C4-2B (cell line): ENCODE results near the gene EIF4E.

Experiments used
- ZFX ChIP-seq: fragments of 450-650 bp; IDR thresholded peaks from 2 replicates; pipeline ENCODE4 v1.6.1; 2017
- TF ChIP-seq, protein P1 (sequence below): fragments of 450-650 bp; conservative IDR thresholded peaks from 2 replicates; pipeline ENCODE4 v1.5.1; 2017; ENCODE audit warnings: mild to moderate bottlenecking

DNA sequence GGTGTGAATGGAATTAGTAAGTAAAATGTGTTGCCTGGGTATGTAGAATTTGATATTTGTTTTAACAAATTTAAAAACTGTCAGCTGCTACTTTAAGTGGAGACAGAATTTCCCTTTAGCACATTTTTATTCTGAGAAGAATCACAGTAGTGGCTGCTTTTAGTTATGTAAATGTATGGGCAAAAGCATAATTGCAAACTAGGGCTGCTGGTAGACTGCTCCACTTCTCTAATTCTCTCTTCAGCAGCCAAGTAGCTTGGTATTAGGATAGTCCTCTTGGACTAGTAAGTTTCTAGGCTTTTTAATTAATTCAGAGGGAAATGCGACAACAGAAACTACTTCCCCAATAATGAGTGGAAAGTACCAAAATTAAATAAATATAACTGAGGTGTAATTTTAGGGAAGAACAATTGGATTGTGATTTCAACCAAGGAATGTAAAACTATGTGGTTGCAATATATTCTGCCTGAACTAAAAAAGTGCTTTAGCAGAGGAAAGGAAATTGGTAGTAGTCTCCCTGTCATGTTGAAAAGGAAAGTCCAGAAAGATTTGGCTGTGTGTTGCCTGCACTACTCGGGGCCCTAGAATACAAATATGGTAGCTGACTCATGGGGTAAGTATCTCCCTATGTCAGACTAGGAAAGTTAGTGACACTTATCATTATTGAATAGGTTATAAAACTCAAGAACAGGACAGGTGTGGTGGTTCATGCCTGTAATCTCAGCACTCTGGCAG lies 9.2 kb upstream of the EIF4E start:
- TF ChIP-seq, protein P1, sequence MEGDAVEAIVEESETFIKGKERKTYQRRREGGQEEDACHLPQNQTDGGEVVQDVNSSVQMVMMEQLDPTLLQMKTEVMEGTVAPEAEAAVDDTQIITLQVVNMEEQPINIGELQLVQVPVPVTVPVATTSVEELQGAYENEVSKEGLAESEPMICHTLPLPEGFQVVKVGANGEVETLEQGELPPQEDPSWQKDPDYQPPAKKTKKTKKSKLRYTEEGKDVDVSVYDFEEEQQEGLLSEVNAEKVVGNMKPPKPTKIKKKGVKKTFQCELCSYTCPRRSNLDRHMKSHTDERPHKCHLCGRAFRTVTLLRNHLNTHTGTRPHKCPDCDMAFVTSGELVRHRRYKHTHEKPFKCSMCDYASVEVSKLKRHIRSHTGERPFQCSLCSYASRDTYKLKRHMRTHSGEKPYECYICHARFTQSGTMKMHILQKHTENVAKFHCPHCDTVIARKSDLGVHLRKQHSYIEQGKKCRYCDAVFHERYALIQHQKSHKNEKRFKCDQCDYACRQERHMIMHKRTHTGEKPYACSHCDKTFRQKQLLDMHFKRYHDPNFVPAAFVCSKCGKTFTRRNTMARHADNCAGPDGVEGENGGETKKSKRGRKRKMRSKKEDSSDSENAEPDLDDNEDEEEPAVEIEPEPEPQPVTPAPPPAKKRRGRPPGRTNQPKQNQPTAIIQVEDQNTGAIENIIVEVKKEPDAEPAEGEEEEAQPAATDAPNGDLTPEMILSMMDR = no peak
- no peak for TF ChIP-seq ZFX
